Transverse colon (tissue), 4 donors: Measurements from ENCODE around the gene ARHGAP33.

Experiments
- EP300 ChIP-seq: sonication (generic); formaldehyde crosslinking; IDR thresholded peaks from one replicate; pipeline ENCODE4 v1.6.1; 2017; ENCODE audit warnings: antibody characterized with exemption, low read depth
- POLR2AphosphoS5 ChIP-seq, 3 donors: sonication (generic); formaldehyde crosslinking; IDR thresholded peaks; one replicate each; pipeline ENCODE4 v1.6.1; 2016; ENCODE audit warnings: antibody characterized with exemption in 3 of 3
- TF ChIP-seq, protein P1 (sequence below), 5 experiments: fragments of 200-600 bp in 3 of 5; fragments of 450-650 bp in 2 of 5; sonication (generic) in 3 of 5; IDR thresholded peaks; 1 replicate in 2 of 5; 2 replicates in 3 of 5; pipeline ENCODE4 v1.5.1; 2016 to 2017; ENCODE audit warnings: antibody characterized with exemption in 5 of 5, inconsistent platforms in 3 of 5, mild to moderate bottlenecking in 2 of 5, moderate library complexity in 1 of 5

DNA sequence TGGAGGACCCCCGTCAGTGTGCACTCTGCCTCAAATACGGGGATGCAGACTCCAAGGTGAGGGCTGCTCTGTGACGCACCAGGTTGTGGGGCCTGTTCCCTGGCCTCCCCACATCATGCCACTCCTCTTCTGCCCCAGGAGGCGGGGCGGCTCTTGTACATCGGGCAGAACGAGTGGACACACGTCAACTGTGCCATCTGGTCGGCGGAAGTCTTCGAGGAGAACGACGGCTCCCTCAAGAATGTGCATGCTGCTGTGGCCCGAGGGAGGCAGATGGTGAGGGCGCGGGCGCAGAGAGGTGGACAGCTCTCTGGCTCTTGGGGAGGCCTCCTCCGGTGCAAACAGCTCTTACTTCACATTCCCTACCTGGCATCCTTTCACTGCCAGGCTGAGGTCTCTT, 46.3 kb upstream of the ARHGAP33 start:
- TF ChIP-seq EP300: no peak
- TF ChIP-seq, protein P1, sequence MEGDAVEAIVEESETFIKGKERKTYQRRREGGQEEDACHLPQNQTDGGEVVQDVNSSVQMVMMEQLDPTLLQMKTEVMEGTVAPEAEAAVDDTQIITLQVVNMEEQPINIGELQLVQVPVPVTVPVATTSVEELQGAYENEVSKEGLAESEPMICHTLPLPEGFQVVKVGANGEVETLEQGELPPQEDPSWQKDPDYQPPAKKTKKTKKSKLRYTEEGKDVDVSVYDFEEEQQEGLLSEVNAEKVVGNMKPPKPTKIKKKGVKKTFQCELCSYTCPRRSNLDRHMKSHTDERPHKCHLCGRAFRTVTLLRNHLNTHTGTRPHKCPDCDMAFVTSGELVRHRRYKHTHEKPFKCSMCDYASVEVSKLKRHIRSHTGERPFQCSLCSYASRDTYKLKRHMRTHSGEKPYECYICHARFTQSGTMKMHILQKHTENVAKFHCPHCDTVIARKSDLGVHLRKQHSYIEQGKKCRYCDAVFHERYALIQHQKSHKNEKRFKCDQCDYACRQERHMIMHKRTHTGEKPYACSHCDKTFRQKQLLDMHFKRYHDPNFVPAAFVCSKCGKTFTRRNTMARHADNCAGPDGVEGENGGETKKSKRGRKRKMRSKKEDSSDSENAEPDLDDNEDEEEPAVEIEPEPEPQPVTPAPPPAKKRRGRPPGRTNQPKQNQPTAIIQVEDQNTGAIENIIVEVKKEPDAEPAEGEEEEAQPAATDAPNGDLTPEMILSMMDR (IDR thresholded peaks at IDR 0.05): no peak
- no peak for TF ChIP-seq POLR2AphosphoS5 (IDR thresholded peaks at IDR 0.05)
